GM18498 (cell line): ENCODE results near the gene KLRF2.

Source experiments
- ATAC-seq: cut with Tn5 transposase; IDR thresholded peaks from one replicate; pipeline ENCODE4 v1.9.1; 2021; ENCODE audit warnings: mild to moderate bottlenecking, moderate library complexity; ENCODE audit not compliant: unreplicated experiment

Gene KLRF2

GRCh38 chr12:9883175-9883574 lies 1.9 kb downstream of the KLRF2 start:
- ATAC-seq: no peak

- ATAC-seq: no peak
These were observed 7.5 kb downstream of the KLRF2 start for GRCh38 chr12:9888665-9889273.

GRCh38 chr12:9895215-9895971 lies 14.1 kb downstream of the KLRF2 start:
- ATAC-seq: no peak

- ATAC-seq: no peak
These were observed 16.2 kb downstream of the KLRF2 start for GRCh38 chr12:9897535-9897934.

- no peak for ATAC-seq
These were observed 17.9 kb downstream of the KLRF2 start for GRCh38 chr12:9899209-9899608.

- ATAC-seq: no peak
These were observed 19.6 kb downstream of the KLRF2 start for GRCh38 chr12:9900930-9901329.

- no peak for ATAC-seq
These were observed 21.4 kb downstream of the KLRF2 start for GRCh38 chr12:9902539-9903228.

GRCh38 chr12:9906873-9907272 lies 25.6 kb downstream of the KLRF2 start:
- ATAC-seq: no peak

GRCh38 chr12:9907769-9908168 lies 26.5 kb downstream of the KLRF2 start:
- no peak for ATAC-seq

- ATAC-seq: no peak
These were observed 27.1 kb downstream of the KLRF2 start for GRCh38 chr12:9908350-9908749.

- no peak for ATAC-seq
These were observed 28.4 kb downstream of the KLRF2 start for GRCh38 chr12:9909724-9910123.

- no peak for ATAC-seq
These were observed 29.6 kb downstream of the KLRF2 start for GRCh38 chr12:9910716-9911421.

- no peak for ATAC-seq
These were observed 30.4 kb downstream of the KLRF2 start for GRCh38 chr12:9911708-9912107.

- ATAC-seq: no peak
These were observed 38.2 kb downstream of the KLRF2 start for GRCh38 chr12:9919443-9919842.

GRCh38 chr12:9920451-9920850 lies 39.2 kb downstream of the KLRF2 start:
- no peak for ATAC-seq

- ATAC-seq: no peak
These were observed 41.1 kb downstream of the KLRF2 start for GRCh38 chr12:9922429-9922828.

- no peak for ATAC-seq
These were observed 44.6 kb downstream of the KLRF2 start for GRCh38 chr12:9925705-9926393.

GRCh38 chr12:9926876-9927275 lies 45.6 kb downstream of the KLRF2 start:
- no peak for ATAC-seq

GRCh38 chr12:9928607-9929006 lies 47.3 kb downstream of the KLRF2 start:
- no peak for ATAC-seq

GRCh38 chr12:9931245-9931644 lies 50.0 kb downstream of the KLRF2 start:
- no peak for ATAC-seq

GRCh38 chr12:9932270-9932669 lies 51.0 kb downstream of the KLRF2 start, which contains the start of gene CLEC2A:
CLEC2A (minus strand) TSS chr12:9932370; CDS start chr12:9932329, 41 bp downstream.
- no peak for ATAC-seq
